Activated T-cell treated with anti-CD3 and anti-CD28 coated beads for 24 hours (primary cell): Measurements from ENCODE around the gene LMOD1.
"Not testable (repeated sequence)": the region's sequence is repeated elsewhere in the genome, so short reads cannot be mapped to it uniquely, and the experiment has no call there.

Source experiments
- DNase-seq: peaks from one replicate; pipeline ENCODE4 v3.0.0-alpha.2; 2020; ENCODE audit warnings: low read depth

The LMOD1 gene

GRCh38 chr1:201914456-201915235 lies 31.7 kb downstream of the LMOD1 start:
- DNase-seq = no peak

GRCh38 chr1:201912832-201913231 lies 33.5 kb downstream of the LMOD1 start:
- DNase-seq = no peak

GRCh38 chr1:201911826-201912571 lies 34.3 kb downstream of the LMOD1 start:
- no peak for DNase-seq

GRCh38 chr1:201907621-201908020 lies 38.7 kb downstream of the LMOD1 start:
- no peak for DNase-seq

GRCh38 chr1:201906336-201906735 lies 40.0 kb downstream of the LMOD1 start:
- no peak for DNase-seq

- no peak for DNase-seq
Measured at GRCh38 chr1:201905234-201905890, 41.0 kb downstream of the LMOD1 start.

DNA sequence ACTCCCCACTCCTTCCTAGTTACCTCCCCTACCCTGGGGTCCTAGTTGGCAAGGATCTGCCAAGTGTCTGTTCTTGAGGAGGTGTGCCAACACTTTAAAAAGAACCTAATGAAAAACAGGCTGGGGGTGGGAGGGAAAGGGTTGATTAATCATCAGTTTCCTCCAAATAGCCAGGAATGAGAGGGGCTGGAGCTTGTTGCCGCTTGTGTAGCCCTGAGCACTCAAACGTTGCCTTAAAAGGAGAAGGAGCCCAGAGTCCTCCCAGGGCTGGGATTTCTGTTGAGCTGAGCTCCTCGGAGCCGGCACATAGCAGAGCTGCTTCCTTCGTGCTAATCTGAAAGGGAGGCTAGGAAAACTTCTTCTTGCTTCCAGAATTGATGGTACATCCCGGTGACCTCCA lies 41.8 kb downstream of the LMOD1 start:
- no peak for DNase-seq

DNA sequence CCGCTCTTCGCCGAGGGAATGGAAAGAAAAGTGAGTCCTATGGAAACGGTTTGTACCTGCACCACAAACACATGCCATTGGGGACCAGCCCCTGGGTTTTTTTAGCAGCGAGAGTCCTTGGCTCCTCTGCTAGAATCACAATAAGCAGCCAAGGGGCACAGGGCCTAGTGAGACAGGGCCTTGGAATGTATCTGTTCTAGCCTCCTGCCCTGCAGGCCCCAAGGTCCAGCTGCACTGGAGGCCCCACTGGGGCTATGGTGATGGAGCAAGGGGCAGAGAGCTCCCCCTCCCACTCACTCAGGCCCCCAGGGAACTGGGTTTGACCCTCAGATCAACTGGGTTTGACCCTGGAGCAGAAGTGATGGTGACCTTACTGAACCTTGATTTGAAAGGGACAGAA lies 43.2 kb downstream of the LMOD1 start:
- DNase-seq = no peak

GRCh38 chr1:201902198-201902597 lies 44.1 kb downstream of the LMOD1 start:
- no peak for DNase-seq

DNA sequence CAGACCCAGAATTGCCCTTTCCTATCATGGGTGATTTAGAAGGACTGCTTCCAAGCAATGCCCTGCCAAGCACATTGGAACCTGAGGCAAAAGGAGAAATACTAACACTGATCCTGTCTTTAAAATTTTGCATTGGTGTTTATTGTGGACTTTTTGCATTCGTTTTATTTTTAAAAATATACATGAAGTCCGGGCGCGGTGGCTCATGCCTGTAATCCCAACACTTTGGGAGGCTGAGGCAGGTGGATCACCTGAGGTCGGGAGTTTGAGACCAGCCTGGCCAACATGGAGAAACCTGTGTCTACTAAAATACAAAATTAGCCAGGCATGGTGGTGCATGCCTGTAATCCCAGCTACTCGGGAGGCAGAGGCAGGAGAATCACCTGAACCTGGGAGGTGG lies 45.3 kb downstream of the LMOD1 start:
- not testable (repeated sequence) for DNase-seq

- no peak for DNase-seq
Measured at GRCh38 chr1:201900476-201900875, 45.9 kb downstream of the LMOD1 start.

DNA sequence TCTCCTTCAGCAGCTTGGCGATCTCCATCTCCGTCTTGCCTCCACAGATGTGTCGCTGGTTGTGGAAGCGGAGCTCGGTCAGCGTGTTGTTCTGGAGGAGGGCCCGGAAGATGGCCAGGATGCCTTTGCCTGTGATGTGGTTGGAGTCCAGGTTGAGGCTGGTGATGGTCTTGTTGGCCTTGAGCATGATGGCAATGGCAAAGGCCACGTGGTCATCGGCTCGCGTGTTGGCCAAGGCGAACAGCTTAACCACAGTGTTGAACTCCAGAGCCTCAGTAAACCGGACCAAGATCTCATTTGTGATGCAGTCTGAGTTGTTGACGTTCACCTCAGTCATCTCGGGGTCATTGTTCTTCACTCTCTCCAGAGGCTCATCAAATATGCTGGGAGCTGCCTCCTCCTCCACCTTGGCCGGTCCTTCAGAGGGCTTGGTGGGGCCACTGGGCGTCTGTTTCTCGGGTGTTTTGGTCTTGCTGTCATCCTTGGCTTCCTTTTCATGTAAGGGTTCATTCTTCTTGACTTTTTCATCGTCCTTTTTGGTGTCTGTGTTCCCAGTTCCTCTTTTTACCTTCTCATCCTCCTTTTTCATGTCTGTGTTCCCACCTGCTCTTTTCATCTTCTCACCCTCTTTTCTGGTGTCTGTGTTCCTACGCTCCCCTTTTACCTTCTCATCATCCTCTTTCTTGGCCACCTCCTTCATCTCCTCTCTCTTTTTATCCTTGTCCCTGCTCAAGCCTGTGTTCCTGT lies 46.5 kb downstream of the LMOD1 start:
- DNase-seq = no peak

- no peak for DNase-seq
Measured at GRCh38 chr1:201898992-201899391, 47.4 kb downstream of the LMOD1 start.

GRCh38 chr1:201898240-201898894 lies 48.0 kb downstream of the LMOD1 start:
- DNase-seq = no peak

GRCh38 chr1:201896951-201897391 lies 49.4 kb downstream of the LMOD1 start:
- no peak for DNase-seq

- DNase-seq = peak; percentile 74
Measured at GRCh38 chr1:201895913-201896807, 50.2 kb downstream of the LMOD1 start.

GRCh38 chr1:201895120-201895665 lies 51.2 kb downstream of the LMOD1 start:
- no peak for DNase-seq

- no peak for DNase-seq
Measured at GRCh38 chr1:201894343-201895119, 51.8 kb downstream of the LMOD1 start.

- DNase-seq = no peak
Measured at GRCh38 chr1:201893431-201893830, 52.9 kb downstream of the LMOD1 start.
